Measurements from ENCODE around the gene TMEM167B. TPM values are rescaled to one million over a fixed set of nuclear protein-coding genes. Genes with fewer than 3 reads are reported as not detected.

The TMEM167B gene
- total RNA-seq, 1 experiment from 2014 or later: 21.4 TPM

DNA sequence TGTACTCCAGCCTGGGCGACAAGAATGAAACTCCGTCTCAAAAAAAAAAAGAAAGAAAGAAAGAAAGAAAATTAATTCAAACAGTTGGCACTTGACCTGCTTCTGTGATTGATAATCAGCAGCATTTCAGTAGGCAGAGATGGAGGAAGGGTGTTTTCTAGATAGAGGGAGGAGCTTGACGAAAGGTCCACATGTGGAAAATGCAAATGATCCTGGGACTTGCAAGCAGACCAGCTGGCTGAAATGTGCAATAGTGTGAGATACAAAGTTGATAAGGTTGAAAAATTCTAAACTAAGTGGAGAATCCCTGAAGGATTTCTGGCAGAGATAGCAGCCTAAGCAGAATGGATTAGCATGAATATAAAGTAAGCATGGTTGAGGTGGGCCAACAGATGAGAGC is 27.5 kb downstream of the TMEM167B start:
- DNase-seq (ENCODE audit: low read depth, low spot score) (no peak), ATAC-seq (no peak)
- no peaks in the 10 kb centered on the region for H4K20me1 ChIP-seq (ENCODE audit: insufficient read depth)
- no peaks in the 10 kb centered on the region for H3K79me2 ChIP-seq (ENCODE audit: insufficient read depth, low read length)
- ChIA-PET RAD21 (ENCODE audit: low non-redundant PET in 1 of 2, low total read pairs in 2 of 2, uncharacterized antibody in 2 of 2, unreplicated experiment in 2 of 2) (no interaction called here), CTCF (no interaction called here), POLR2A (no interaction called here)
- TF ChIP-seq CBX3 (IDR thresholded peaks at IDR 0.05; ENCODE audit: low read depth): no peak
- TF ChIP-seq, protein P1, sequence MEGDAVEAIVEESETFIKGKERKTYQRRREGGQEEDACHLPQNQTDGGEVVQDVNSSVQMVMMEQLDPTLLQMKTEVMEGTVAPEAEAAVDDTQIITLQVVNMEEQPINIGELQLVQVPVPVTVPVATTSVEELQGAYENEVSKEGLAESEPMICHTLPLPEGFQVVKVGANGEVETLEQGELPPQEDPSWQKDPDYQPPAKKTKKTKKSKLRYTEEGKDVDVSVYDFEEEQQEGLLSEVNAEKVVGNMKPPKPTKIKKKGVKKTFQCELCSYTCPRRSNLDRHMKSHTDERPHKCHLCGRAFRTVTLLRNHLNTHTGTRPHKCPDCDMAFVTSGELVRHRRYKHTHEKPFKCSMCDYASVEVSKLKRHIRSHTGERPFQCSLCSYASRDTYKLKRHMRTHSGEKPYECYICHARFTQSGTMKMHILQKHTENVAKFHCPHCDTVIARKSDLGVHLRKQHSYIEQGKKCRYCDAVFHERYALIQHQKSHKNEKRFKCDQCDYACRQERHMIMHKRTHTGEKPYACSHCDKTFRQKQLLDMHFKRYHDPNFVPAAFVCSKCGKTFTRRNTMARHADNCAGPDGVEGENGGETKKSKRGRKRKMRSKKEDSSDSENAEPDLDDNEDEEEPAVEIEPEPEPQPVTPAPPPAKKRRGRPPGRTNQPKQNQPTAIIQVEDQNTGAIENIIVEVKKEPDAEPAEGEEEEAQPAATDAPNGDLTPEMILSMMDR (IDR thresholded peaks at IDR 0.05 in 2 of 3, conservative IDR thresholded peaks at IDR 0.05 in 1 of 3; ENCODE audit: borderline replicate concordance in 1 of 3, insufficient read depth in 1 of 3, low read depth in 2 of 3, low read length in 2 of 3): no peak
- TF ChIP-seq, protein P2, sequence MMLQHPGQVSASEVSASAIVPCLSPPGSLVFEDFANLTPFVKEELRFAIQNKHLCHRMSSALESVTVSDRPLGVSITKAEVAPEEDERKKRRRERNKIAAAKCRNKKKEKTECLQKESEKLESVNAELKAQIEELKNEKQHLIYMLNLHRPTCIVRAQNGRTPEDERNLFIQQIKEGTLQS (IDR thresholded peaks at IDR 0.05): no peak
- TF ChIP-seq CEBPB (IDR thresholded peaks at IDR 0.05; ENCODE audit: low read depth): no peak
- TF ChIP-seq POLR2A (IDR thresholded peaks at IDR 0.05; ENCODE audit: borderline replicate concordance, extremely low read depth, insufficient read depth, insufficient read length): no peak
- TF ChIP-seq, protein P3, sequence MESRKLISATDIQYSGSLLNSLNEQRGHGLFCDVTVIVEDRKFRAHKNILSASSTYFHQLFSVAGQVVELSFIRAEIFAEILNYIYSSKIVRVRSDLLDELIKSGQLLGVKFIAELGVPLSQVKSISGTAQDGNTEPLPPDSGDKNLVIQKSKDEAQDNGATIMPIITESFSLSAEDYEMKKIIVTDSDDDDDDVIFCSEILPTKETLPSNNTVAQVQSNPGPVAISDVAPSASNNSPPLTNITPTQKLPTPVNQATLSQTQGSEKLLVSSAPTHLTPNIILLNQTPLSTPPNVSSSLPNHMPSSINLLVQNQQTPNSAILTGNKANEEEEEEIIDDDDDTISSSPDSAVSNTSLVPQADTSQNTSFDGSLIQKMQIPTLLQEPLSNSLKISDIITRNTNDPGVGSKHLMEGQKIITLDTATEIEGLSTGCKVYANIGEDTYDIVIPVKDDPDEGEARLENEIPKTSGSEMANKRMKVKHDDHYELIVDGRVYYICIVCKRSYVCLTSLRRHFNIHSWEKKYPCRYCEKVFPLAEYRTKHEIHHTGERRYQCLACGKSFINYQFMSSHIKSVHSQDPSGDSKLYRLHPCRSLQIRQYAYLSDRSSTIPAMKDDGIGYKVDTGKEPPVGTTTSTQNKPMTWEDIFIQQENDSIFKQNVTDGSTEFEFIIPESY (IDR thresholded peaks at IDR 0.05; ENCODE audit: extremely low read depth, insufficient replicate concordance, low read length): no peak
- no peaks in the 10 kb centered on the region for H3K9me3 ChIP-seq (ENCODE audit: control insufficient read depth in 1 of 2, insufficient read depth in 1 of 2, low read depth in 1 of 2, low read length in 2 of 2)
- H3K4me3 ChIP-seq (replicated peaks in 1 of 2; ENCODE audit: low read depth in 1 of 2, low read length in 2 of 2): no peak overlapping the region
- H3K27me3 ChIP-seq (ENCODE audit: insufficient read depth, low read length): no peaks in the 10 kb centered on the region
- no peak overlapping the region for H3K27ac ChIP-seq (ENCODE audit: low read depth, low read length)
- BruUV-seq (replicated peaks): no TSS peak
- intact Hi-C loops (cut with micrococcal nuclease): no loop called here
- no peaks in the 10 kb centered on the region for H3K4me1 ChIP-seq (ENCODE audit: control insufficient read depth in 1 of 2, insufficient read depth in 2 of 2, low read length in 2 of 2)
- no peak overlapping the region for H3K9ac ChIP-seq (ENCODE audit: low read length)
- H3K36me3 ChIP-seq (ENCODE audit: control insufficient read depth in 1 of 2, insufficient read depth in 2 of 2, low read length in 2 of 2): no peaks in the 10 kb centered on the region
- H2AFZ ChIP-seq (ENCODE audit: low read depth, low read length, poor library complexity, severe bottlenecking): no peak overlapping the region
- no peaks in the 10 kb centered on the region for H3K9me2 ChIP-seq (ENCODE audit: insufficient read depth)
- H3K4me2 ChIP-seq (ENCODE audit: low read length): no peak overlapping the region
